ENCODE measurements around the gene CTDSP2.

DNA sequence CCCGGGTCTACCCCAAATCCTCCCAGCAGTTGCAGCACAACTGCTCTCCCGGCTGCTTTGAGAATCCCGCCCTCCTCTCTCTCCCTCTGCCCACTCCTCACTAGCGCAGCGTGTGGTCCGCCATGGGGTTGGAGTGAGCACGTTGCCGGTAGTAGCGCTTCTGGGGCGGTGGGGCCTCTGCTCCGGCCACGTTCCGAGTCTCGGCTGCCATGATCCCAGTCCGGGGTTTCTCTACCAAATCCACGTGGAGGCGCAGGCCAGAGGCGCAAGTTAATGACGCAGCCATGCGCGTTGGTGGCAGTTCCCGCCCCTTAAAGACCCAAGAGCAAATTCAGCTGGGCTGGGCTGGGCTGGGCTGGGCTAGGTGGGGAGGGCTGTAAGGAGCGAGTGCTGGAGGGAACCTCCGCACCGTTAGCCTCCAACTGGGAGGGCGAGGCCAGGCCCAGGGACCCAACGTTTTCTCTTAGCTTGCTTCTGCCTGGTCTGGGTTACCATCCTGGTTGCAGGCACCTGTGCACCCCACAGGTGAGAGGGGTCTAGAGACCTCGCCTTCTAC, 74.6 kb downstream of the CTDSP2 start, which contains the start of gene METTL1:
- TF ChIP-seq YY1 (IDR thresholded peaks at IDR 0.05; ENCODE audit: insufficient read depth, insufficient read length) (peak; percentile 68), ZNF274 (IDR thresholded peaks at IDR 0.05; ENCODE audit: low read depth, low read length) (no peak)

Measured in NT2/D1 (cell line).